Smooth muscle cell (in vitro differentiated cells): ENCODE results near the gene FBXL19. TPM values are rescaled to one million over a fixed set of nuclear protein-coding genes. Genes with fewer than 3 reads are reported as not detected.

ENCODE experiments used
- DNase-seq: peaks from one replicate; lab custom pipeline; 2025; ENCODE audit not compliant: unreplicated experiment; lab: John Stamatoyannopoulos, UW
- H2AFZ ChIP-seq: fragments of 200-600 bp; sonication (generic); 2 replicates; pipeline ENCODE4 v1.6.0; 2016; ENCODE audit warnings: antibody characterized with exemption, low read depth, mild to moderate bottlenecking
- H3F3A ChIP-seq: fragments of 200-600 bp; sonication (generic); 2 replicates; pipeline ENCODE4 v1.6.0; 2017; ENCODE audit warnings: antibody characterized with exemption, low read depth
- H3K27ac ChIP-seq: fragments of 200-600 bp; sonication (generic); 2 replicates; pipeline ENCODE4 v1.5.1; 2016; ENCODE audit warnings: low read depth, mild to moderate bottlenecking
- H3K27me3 ChIP-seq: fragments of 200-600 bp; sonication (generic); 2 replicates; pipeline ENCODE4 v1.6.1; 2016; ENCODE audit warnings: low read depth, mild to moderate bottlenecking
- H3K36me3 ChIP-seq: fragments of 200-600 bp; sonication (generic); 2 replicates; pipeline ENCODE4 v1.5.1; 2016; ENCODE audit warnings: low read depth
- H3K4me1 ChIP-seq: fragments of 200-600 bp; sonication (generic); 2 replicates; pipeline ENCODE4 v1.5.1; 2016; ENCODE audit warnings: low read depth
- H3K4me2 ChIP-seq: fragments of 200-600 bp; sonication (generic); 2 replicates; pipeline ENCODE4 v1.6.0; 2016; ENCODE audit warnings: mild to moderate bottlenecking
- H3K4me3 ChIP-seq: fragments of 200-600 bp; sonication (generic); 2 replicates; pipeline ENCODE4 v1.5.1; 2016; ENCODE audit warnings: mild to moderate bottlenecking
- H3K79me2 ChIP-seq: fragments of 200-600 bp; sonication (generic); 2 replicates; pipeline ENCODE4 v1.6.0; 2016; ENCODE audit warnings: low read depth, mild to moderate bottlenecking
- H3K9ac ChIP-seq: fragments of 200-600 bp; sonication (generic); 2 replicates; pipeline ENCODE4 v1.6.0; 2016; ENCODE audit warnings: low read depth
- H3K9me3 ChIP-seq: fragments of 200-600 bp; sonication (generic); replicated peaks from 2 replicates; pipeline ENCODE4 v1.5.1; 2016; ENCODE audit warnings: low read depth
- H4K20me1 ChIP-seq: fragments of 200-600 bp; sonication (generic); 2 replicates; pipeline ENCODE4 v1.6.0; 2016; ENCODE audit warnings: low read depth
- WGBS: methylation state at CpG from one replicate; pipeline ENCODE4 v1.1.7; 2016; ENCODE audit warnings: low lambda C conversion rate; 5-methylcytosine and 5-hydroxymethylcytosine counted together
- polyA plus RNA-seq: library from polyadenylated mRNA; unstranded; fragments of >200 nt; fragmentation: Nextera tagmentation; extraction: Ambion mirVana; gene quantifications from 2 replicates; pipeline ENCODE4 v1.2.1, GENCODE V29; 2016
- total RNA-seq: library from RNA; depleted of rRNA; stranded (reverse); fragments of >200 nt; gene quantifications from 2 replicates; pipeline ENCODE4 v1.2.3, GENCODE V29; 2014
- TF ChIP-seq, protein P1 (sequence below): fragments of 200-600 bp; sonication (generic); IDR thresholded peaks from 2 replicates; pipeline ENCODE4 v1.5.1; 2017; ENCODE audit warnings: borderline replicate concordance, mild to moderate bottlenecking, antibody characterized with exemption; ENCODE audit not compliant: insufficient read depth, poor library complexity, severe bottlenecking

The FBXL19 gene
- total and polyA plus RNA-seq, 2 experiments from 2014 or later, result 1.3 to 4.5 TPM

DNA sequence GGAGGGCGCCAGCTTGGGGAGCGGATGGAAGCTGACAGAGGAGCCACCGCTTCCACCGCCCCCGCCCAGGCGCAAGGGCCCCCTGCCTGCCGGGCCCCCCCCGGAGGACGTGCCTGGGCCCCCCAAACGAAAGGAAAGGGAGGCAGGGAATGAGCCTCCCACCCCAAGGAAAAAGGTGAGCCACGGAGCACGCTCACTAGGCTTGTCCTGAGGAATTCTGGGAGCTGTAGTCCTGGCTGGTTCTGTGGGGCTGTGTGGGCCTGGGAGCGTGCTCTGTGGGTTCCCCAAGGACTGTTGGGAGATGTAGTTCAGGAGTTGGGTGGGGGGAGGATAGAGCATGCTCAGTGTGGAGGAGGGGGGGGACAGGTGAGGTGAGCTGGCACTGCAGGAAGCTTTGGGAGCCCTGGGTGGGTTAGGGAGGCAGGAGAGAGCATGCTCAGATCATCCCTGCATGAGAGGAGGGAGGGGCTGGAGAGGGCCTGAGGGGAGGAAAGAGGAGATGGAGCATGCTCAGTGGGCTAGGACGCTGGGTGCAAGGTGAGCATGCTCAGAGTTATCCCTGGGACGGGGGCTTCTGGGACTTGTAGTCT is 4.5 kb downstream of the FBXL19 start:
- H3K4me1 ChIP-seq, result peaks cover 10% of the 10 kb centered on the region
- peaks cover 12% of the 10 kb centered on the region for H4K20me1 ChIP-seq
- H3K27ac ChIP-seq, result no peak overlapping the region
- H3K4me2 ChIP-seq, result no peak overlapping the region
- TF ChIP-seq, protein P1, sequence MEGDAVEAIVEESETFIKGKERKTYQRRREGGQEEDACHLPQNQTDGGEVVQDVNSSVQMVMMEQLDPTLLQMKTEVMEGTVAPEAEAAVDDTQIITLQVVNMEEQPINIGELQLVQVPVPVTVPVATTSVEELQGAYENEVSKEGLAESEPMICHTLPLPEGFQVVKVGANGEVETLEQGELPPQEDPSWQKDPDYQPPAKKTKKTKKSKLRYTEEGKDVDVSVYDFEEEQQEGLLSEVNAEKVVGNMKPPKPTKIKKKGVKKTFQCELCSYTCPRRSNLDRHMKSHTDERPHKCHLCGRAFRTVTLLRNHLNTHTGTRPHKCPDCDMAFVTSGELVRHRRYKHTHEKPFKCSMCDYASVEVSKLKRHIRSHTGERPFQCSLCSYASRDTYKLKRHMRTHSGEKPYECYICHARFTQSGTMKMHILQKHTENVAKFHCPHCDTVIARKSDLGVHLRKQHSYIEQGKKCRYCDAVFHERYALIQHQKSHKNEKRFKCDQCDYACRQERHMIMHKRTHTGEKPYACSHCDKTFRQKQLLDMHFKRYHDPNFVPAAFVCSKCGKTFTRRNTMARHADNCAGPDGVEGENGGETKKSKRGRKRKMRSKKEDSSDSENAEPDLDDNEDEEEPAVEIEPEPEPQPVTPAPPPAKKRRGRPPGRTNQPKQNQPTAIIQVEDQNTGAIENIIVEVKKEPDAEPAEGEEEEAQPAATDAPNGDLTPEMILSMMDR, result no peak
- DNase-seq, result no peak
- no peaks in the 10 kb centered on the region for H3K9me3 ChIP-seq
- 67% methylated on average over 7 of the region's 15 CpGs for WGBS
- H3K27me3 ChIP-seq, result no peaks in the 10 kb centered on the region
- no peak overlapping the region for H3K9ac ChIP-seq
- H3F3A ChIP-seq, result no peaks in the 10 kb centered on the region
- no peak overlapping the region for H3K4me3 ChIP-seq
- H2AFZ ChIP-seq, result no peak overlapping the region
- H3K79me2 ChIP-seq, result peaks cover 3% of the 10 kb centered on the region
- no peaks in the 10 kb centered on the region for H3K36me3 ChIP-seq

DNA sequence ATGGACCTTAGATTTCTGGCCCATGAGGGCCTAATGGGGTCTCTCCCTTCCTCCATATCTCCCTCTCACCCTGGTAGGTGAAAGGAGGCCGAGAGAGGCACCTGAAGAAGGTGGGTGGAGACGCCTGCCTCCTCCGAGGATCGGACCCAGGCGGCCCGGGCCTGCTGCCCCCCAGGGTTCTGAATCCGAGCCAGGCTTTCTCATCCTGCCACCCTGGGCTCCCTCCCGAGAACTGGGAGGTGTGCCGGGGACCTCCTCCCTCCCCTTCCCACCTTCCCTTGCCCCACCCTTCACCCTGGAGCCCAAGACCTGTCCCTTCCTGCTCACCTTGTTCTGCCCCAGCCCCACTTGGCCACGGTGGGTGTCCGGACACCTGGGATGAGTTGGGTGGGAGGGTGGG is 5.0 kb downstream of the FBXL19 start:
- TF ChIP-seq, protein P1, result no peak
- Histone ChIP-seq H3F3A (no peaks in the 10 kb centered on the region), H3K9ac (no peak overlapping the region), H3K4me2 (no peak overlapping the region), H3K4me1 (peaks cover 10% of the 10 kb centered on the region), H3K4me3 (no peak overlapping the region), H4K20me1 (peaks cover 12% of the 10 kb centered on the region), H3K27ac (no peak overlapping the region), H3K27me3 (no peaks in the 10 kb centered on the region), H3K79me2 (peaks cover 3% of the 10 kb centered on the region), H3K9me3 (no peaks in the 10 kb centered on the region), H3K36me3 (no peaks in the 10 kb centered on the region), H2AFZ (no peak overlapping the region)
- WGBS, result 96% methylated on average over 9 of the region's 11 CpGs
- DNase-seq, result no peak

DNA sequence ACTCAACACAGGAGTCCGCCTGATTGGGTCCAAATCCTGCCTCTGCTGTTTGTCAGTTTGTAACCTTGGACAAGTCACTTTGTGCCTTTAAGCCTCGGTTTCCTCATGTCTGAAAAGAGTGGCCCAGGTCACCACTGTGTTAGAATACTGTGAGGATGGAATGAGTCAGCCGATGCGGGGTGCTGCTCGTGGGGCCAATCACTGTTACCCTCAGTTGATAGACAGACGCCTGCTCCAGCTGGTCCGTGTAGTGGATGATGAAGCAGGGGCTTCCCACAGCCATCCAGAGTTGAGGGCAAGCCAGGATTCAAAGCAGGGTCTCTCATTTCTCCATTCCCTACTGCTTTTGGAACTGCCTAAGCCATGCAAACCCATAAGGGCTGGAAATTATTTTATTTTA is 5.8 kb downstream of the FBXL19 start:
- Histone ChIP-seq H3K27ac (no peak overlapping the region), H4K20me1 (peaks cover 12% of the 10 kb centered on the region), H3K4me2 (no peak overlapping the region), H3K27me3 (no peaks in the 10 kb centered on the region), H3K36me3 (no peaks in the 10 kb centered on the region), H3K9me3 (no peaks in the 10 kb centered on the region), H3F3A (no peaks in the 10 kb centered on the region), H2AFZ (no peak overlapping the region), H3K9ac (no peak overlapping the region), H3K4me1 (peaks cover 10% of the 10 kb centered on the region), H3K4me3 (no peak overlapping the region), H3K79me2 (peaks cover 3% of the 10 kb centered on the region)
- DNase-seq, result no peak
- 93% methylated on average over 7 of the region's 7 CpGs for WGBS
- TF ChIP-seq, protein P1, result no peak

DNA sequence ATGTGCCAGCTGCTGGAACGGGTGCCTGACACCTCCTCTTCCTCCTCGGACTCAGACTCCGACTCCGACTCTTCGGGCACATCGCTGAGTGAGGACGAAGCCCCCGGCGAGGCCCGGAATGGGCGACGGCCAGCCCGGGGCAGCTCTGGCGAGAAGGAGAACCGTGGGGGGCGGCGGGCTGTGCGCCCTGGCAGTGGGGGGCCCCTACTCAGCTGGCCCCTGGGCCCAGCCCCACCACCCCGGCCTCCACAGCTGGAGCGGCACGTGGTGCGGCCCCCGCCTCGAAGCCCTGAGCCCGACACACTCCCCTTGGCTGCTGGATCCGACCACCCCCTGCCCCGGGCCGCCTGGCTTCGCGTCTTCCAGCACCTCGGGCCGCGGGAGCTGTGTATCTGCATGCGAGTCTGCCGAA is 6.8 kb downstream of the FBXL19 start:
- 97% methylated on average over 18 of the region's 35 CpGs for WGBS
- TF ChIP-seq, protein P1, result no peak
- Histone ChIP-seq H3K4me2 (no peak overlapping the region), H3K9me3 (no peaks in the 10 kb centered on the region), H2AFZ (no peak overlapping the region), H3F3A (no peaks in the 10 kb centered on the region), H3K27me3 (no peaks in the 10 kb centered on the region), H3K79me2 (no peaks in the 10 kb centered on the region), H3K4me1 (peaks cover 1% of the 10 kb centered on the region), H3K9ac (no peak overlapping the region), H3K36me3 (no peaks in the 10 kb centered on the region), H3K4me3 (no peak overlapping the region), H4K20me1 (peaks cover 4% of the 10 kb centered on the region), H3K27ac (no peak overlapping the region)
- no peak for DNase-seq
